Sciatic nerve (tissue), 2 donors: ENCODE data around the gene AGBL5. TPM values are rescaled to one million over a fixed set of nuclear protein-coding genes. Genes with fewer than 3 reads are reported as not detected.

Experiments
- ATAC-seq: fragments of 200-7000 bp; cut with Tn5 transposase; one replicate; pipeline ENCODE4 v1.9.1; 2020; ENCODE audit warnings: mild to moderate bottlenecking, moderate library complexity
- DNase-seq: peaks from one replicate; pipeline ENCODE4 v3.0.0-alpha.2; 2020; ENCODE audit warnings: low spot score
- intact Hi-C: fragments of 100-400 bp; cut with DNase I; formaldehyde crosslinking; loops from one replicate; pipeline ENCODE4 v1.14.2; 2022
- total RNA-seq: library from RNA; stranded (reverse); fragmentation: NEBNext Ultra II Directional; extraction: Animal tissue kit (Norgen Biotek cat#: 25700); gene quantifications from one replicate; pipeline ENCODE4 v1.2.1, GENCODE V29; 2021
- donor health status: DM: no; HTN: no; CAD: no.
- donor health status: DM: no; HTN: no; CAD: no.

The AGBL5 gene, protein sequence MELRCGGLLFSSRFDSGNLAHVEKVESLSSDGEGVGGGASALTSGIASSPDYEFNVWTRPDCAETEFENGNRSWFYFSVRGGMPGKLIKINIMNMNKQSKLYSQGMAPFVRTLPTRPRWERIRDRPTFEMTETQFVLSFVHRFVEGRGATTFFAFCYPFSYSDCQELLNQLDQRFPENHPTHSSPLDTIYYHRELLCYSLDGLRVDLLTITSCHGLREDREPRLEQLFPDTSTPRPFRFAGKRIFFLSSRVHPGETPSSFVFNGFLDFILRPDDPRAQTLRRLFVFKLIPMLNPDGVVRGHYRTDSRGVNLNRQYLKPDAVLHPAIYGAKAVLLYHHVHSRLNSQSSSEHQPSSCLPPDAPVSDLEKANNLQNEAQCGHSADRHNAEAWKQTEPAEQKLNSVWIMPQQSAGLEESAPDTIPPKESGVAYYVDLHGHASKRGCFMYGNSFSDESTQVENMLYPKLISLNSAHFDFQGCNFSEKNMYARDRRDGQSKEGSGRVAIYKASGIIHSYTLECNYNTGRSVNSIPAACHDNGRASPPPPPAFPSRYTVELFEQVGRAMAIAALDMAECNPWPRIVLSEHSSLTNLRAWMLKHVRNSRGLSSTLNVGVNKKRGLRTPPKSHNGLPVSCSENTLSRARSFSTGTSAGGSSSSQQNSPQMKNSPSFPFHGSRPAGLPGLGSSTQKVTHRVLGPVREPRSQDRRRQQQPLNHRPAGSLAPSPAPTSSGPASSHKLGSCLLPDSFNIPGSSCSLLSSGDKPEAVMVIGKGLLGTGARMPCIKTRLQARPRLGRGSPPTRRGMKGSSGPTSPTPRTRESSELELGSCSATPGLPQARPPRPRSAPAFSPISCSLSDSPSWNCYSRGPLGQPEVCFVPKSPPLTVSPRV
- 16.3 TPM for total RNA-seq

DNA sequence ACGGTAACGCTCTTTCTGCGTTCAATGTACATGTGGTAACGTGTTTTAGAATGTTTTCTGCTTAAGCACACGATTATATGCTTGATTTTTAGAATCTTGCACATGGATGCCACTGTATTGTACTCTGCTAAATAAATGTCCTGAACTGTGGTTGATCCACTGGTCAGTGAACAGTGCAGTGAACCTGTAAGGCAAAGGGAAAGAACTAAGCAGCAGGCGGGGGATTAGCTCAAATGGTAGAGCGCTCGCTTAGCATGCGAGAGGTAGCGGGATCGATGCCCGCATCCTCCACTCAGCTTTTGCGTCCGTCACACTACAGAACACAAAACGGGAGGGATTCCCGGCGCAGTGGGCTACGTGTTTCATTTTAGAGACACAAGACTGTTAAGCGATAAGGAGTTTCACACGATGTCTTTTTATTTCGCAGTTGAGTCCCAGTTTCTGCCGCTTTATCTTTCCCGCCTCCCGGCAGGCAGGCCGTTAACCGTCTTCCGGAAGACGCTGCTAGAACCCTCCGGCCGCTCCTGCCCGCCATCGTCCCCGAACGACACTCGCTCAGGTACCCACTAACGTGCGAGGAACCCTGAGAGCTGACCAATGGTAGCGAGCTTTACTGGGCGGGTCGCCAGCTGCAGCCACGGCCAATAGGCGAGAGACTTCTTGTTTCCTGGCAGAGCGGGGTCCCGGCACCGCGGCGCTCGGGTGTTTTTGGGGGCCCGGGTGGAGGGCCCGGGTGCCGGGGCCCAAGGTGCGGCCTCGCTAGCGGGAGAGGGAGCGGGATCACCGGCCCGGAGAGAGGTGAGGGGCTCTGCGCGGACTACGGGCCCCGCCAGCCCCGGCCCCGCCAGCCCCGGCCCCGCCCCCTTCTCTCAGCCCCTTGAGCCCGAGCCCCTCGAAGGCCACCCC lies at the start of gene AGBL5:
AGBL5 (plus strand) TSS at position 673 of the 906 bp plus-strand sequence. CDS start 1,291 bp downstream, outside the sequence.
- intact Hi-C loops = no loop called here
- DNase-seq (peak; percentile 98), ATAC-seq (peak; percentile 93)

DNA sequence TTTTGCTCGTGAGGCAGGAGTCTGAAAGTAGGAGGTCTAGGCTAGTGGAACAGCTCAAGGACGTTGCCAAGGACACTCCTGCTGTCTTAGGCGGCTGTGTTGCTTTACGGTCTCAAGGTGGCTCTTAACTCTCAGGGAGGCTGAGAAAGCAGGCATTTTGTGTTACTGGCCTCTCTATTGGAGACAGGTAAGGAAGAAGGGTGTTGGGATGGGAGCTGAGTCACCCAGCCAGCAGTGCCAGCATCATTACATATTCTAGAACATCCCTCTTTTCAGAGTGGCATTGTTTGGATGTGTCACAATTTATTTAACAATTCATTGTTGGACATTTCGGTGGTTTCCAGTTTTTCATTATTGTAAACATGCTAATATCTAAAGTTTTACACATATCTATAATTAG lies 49.5 kb upstream of the AGBL5 start:
- DNase-seq = no peak
- ATAC-seq = no peak
- intact Hi-C loops = no loop called here

DNA sequence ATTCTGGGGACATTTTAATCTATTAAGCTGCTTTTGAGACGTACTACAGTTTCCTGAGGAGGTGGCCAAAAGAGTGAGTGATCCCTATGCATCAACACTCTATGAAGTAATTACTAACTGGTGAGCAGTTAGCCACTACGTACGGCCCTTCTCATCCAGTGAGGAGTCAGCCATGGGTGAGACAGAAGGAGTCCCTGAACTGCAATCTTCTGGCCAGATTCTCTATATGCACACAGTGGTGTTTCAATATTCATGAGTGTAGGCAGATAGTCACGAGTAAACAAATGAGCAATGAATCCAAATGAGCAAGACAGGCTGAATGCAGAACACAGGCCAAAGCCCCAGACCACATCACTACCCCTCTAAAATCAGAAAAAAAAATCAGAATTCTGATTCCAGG lies 48.5 kb upstream of the AGBL5 start:
- no peak for ATAC-seq
- intact Hi-C loops = no loop called here
- no peak for DNase-seq

DNA sequence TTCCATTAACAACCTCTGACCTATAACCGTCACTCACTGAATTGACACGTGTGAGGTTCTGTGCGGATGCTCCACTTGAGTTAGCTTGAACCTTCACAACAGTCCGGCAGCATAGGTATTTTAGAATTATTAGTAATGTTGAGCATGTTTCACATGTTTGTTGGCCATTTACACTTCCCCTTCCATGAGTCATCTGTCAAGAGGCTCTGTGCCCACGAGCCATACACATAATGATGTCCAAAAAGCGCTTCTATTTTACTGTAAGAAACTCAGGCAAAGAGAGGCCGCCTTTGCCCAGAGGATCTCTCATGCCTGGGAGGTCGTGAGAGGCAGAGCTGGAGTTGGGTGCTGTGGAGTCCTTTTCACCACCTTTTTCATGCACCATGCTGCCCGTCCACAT lies 47.6 kb upstream of the AGBL5 start:
- ATAC-seq (no peak), DNase-seq (no peak)

DNA sequence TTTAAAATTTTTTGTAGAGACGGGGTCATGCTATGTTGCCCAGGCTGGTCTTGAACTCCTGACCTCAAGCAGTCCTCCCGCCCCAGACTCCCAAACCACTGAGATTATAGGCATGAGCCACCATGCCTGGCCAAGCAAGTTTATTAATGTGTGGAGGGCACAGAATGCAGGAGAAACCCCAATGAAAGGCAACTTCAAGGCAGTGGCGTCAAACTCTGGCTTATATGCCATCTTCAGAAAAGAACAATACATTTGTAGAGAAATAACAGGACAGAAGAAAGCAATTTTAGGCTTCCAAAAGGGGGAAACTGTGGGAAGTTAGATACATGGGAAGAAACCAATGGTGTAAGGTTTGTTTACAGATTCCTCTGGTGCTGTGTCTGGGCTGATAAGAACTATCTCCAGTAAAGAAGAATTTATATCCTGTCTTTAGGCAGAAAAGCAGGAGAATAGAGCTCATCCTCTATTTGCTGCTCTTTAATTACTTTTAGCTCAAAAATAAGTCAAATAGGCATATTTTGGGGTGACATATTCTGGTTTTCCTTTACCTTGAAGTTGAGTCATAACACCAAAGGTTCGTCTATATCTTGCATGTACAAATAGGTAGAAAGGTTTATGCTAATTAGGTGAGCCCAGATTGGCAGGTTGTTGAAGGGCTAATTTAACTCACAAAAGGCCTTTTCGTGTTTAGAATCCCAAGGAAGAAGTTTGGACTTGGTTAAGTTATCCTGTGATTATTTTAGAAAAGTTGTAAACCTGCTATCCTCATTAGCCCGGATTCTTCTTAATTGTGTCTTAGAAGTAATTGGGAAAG lies 44.7 kb upstream of the AGBL5 start:
- ATAC-seq = no peak
- DNase-seq = no peak
- intact Hi-C loops = no loop called here

More for the DNA sequence above, 47.6 kb upstream of the AGBL5 start:
- intact Hi-C loops = no loop called here

DNA sequence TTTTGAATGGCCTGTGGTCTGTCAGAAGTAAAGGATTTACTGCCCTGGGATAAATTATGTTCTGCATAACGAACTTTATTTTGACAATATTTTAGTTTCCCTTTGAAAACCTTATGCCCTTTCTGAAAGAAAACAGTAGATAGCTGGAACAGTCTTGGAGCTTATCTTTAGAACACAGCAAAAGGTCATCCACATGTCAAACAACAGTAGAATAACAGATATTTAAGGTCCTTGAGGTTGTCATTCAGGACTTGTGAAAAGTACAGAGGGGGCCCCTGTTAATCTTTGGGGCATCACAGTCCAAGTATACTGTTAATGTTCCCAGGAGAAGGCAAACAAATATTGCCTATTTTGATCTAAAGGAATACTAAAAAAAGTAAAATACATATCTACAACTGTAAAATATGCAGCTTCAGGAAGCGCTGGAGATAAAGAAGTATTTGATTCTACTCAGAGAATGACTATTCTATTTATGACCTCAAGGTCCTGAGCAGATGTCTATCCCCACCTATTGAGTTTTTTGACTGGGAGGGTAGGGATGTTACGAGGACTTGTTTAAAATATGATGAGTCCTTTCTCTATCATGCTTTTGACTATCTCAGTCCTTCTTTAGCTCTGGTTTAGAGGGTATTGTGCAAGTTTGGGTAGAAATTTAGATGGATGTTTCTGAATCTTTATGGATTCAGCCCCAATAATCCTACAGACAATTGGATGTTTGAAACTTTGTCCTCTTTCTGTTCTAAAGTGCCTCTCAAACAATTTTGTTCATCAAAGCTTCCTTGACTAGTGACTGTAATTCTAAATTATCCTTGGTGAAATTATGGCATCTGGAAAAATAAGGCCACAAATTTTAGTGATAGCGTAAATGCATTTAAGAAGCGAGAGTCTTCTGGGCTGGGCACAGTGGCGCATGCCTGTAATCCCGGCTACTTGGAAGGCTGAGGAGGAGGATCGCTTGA lies 43.8 kb upstream of the AGBL5 start:
- DNase-seq (no peak), ATAC-seq (no peak)
- intact Hi-C loops = no loop called here

DNA sequence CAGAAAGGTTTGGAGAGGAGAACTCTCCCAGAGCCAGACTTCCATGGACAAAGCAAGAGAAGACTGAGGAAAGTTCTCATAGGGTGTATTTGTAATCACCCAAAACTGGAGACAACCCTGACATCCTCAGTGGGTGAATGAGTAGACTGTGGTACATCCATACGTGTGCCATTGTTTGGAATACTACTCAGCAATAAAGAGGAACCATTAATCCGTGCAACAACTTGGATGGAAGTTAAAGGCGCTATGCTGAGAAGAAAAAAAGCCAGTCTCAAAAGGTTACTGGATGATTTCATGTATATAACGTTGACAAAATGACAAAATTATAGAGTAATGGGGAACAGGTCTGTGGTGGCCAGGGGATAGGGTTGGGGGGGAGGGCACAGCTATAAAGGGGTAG lies 42.8 kb upstream of the AGBL5 start:
- ATAC-seq (no peak), DNase-seq (no peak)
- intact Hi-C loops = no loop called here

DNA sequence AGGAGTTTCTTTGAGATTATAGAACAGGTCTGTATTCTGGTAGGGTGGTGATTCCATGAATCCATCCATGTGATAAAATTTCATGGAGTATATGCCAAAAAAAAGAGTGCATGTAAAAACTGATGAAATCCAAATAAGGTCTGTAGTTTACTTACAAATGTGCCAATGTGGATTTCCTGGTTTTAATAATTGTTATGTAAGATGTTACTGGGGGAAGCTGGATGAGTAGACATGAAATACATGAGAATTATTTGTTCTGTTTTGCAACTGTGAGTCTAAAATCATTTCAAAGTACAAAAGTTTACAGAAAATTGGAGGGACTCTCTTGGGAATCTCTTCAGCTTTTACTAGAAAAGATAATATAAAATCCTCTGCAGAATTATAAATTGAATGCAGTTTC lies 42.4 kb upstream of the AGBL5 start:
- intact Hi-C loops = no loop called here
- DNase-seq (no peak), ATAC-seq (peak; percentile 41)

DNA sequence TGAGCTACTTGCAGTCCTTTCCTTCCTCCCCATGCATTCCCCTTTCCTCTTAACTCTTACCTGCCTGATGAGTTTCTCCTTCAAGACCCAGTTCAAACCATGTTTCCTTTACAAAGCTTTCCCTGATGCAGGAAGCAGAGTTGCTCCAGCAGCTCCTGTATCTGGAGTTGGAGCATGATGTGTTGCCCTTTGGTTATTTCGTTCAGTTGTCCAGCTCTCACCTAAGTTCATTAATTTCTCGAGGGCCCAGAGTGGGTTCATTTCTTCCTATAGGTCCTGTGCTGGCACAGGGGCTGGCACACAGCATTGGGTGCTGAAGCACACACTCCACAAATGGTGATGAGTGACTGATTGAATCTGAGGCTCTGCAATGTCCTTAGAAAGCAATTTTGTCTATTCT lies 41.8 kb upstream of the AGBL5 start:
- intact Hi-C loops = no loop called here
- ATAC-seq (no peak), DNase-seq (no peak)

DNA sequence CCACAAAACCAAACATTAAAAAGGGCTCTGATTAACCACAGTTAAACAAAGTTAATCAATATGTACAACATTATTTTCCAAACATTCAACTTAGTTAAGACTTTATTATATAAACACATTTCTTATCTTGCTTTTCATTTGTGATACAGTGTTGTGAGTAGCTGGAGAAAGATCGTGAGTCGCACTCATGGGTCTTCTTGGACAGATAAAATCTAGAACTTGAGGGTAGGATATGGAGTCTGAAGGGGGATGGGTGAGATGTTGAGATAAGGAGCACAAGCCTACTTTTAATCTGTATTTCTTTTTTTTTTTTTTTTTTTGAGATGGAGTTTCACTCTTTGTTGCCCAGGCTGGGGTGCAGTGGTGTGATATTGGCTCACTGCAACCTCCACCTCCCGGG lies 41.3 kb upstream of the AGBL5 start:
- intact Hi-C loops = no loop called here
- ATAC-seq (no peak), DNase-seq (no peak)

DNA sequence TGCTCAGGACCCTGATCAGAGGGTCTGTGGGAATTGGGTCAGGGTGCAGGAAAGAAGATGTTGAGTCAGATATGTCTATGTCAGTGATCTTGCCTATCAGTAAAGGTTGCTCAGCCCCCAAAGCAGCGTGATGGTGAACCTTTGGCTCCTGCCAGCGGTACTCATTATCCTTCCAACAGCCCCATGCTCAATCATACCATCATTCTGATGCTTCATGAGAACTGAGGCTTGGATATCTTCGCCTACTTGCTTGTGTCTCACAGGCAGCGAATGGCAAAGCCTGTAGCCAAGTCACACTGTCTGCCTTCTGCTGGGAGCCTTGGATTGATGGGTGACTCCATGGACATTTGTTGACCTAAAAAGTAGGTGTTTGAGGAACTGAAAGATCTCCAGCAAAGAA lies 37.7 kb upstream of the AGBL5 start:
- DNase-seq (no peak), ATAC-seq (no peak)
- intact Hi-C loops = no loop called here

DNA sequence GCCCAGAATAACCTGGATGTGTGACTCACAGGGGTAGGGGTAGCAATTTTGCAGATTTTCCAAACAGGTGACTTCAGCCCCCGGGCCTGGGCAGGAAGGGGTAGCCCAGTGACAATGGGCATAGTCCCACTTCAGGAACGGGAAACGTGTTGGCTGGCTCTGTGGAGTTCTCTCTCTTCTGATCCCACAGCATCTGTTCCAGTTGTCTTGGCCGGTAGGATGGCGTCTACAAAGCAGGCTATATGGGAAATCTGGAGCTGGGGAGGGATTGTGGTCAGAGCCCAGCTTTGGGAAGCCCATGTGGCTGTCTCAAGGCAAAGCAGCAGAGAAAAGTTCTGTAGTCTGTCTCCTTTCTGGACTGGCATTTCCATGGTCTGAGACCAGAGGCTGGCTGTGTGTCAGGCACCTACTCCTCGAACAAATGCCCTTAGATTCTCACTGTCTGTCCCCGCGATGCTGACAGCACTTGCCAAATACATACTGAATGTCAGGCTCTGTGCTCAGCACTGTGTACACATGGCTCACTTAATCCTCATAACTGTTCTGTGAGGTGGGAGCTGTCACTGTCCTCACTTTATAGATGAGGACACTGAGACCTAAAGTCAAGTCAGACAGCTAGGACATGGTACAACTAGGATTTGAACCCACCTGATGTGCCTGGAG lies 36.6 kb upstream of the AGBL5 start:
- no peak for ATAC-seq
- DNase-seq = no peak
- intact Hi-C loops = loop anchor here (5.0 kb wide), 1 partner anchor 53 kb away; no protein-coding TSS in a partner anchor

DNA sequence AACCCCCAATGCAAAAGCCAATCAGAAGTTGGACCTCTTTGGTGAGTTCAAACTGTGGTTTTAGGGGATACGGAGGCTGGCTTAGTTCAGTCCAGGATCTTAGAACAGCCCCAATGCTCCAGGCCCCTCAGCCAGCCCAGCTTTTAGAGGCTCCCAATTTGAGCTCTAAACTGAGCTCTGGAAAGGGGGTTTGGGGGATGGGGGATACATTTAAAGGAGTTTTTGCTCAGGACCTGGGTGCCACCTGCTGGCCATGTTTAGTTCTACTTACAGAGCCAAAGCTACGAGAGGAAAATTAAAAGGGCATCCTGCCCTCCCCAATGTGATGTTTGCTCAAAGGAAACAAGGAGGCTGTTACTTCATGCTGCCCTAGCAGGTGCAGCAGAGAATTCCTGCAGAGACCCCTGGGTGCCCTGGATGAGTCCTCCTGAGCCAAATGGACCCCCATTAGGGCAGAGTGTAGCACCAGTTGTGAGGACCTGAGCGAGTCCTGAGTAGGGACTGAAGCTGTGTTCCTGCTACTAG lies 34.6 kb upstream of the AGBL5 start:
- intact Hi-C loops = loop anchor here (5.0 kb wide), 1 partner anchor 55 kb away; no protein-coding TSS in a partner anchor
- ATAC-seq = no peak
- DNase-seq = no peak

DNA sequence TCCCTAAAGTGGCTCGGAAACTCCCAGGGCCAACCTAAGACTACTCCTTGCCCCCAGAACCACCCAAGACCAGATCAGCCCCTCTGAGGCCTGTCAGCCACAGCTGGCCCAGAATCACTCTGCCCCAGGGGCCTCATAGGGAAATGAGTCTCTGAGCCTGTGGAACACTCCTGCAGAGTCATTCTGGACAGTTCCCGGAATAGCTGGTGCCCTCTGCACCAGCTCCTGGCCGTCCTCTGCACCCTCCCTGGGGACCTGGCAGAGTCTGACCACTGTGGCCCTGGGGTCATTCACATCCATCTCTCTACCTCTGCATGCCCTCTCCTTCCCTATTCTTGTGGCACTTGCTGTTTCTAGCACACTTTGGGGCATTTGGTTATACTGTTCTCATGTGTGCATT lies 33.3 kb upstream of the AGBL5 start:
- DNase-seq (no peak), ATAC-seq (no peak)
- intact Hi-C loops = loop anchor here (5.0 kb wide), 1 partner anchor 56 kb away; no protein-coding TSS in a partner anchor

DNA sequence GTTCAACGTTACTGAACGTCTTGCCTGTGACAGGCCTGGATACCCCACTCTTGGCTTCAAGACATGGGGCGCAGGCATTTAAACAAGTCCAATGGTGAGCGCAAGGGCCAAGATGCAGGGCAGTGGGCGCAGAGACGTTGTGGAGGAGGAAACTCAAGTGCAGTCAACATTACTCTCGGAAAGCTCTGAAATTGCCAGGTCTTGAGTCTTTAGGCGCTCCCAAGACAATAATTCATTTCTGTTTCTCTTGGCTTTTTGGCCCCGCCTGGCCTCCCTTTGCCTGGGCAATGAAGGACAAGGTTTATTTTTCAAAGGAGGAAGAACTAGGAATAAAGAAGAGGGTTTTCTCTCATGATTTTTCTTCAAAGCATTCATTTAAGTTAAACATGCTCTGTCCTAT lies 32.0 kb upstream of the AGBL5 start:
- no peak for DNase-seq
- intact Hi-C loops = loop anchor here (5.0 kb wide), 1 partner anchor 57 kb away; no protein-coding TSS in a partner anchor
- ATAC-seq = peak; percentile 65
